COLO829 (cell line): ENCODE data around the gene DNHD1.

Experiments used
- DNase-seq: peaks from one replicate; pipeline ENCODE4 v3.0.0; 2012; ENCODE audit warnings: low spot score

Gene DNHD1

DNA sequence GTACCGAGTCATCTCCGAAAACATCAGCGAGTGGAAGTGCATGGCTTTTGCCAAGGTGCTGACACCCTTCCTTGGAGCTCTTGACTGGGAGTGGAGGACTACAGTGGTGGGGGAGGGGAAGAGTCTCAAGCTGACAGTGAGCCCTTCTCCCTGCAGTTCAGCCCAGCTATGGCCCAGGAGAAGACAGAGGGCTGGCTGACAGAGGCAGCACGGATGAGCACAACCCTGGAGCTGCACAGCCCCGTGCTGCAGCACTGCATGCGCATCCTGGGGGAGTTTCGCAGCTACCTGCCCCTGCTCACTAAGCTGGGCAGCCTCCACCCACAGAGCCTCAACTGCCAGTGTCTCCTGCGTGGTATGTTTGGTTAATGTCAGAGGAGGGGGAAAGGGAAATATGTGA, 41.4 kb downstream of the DNHD1 start:
- no peak for DNase-seq

DNA sequence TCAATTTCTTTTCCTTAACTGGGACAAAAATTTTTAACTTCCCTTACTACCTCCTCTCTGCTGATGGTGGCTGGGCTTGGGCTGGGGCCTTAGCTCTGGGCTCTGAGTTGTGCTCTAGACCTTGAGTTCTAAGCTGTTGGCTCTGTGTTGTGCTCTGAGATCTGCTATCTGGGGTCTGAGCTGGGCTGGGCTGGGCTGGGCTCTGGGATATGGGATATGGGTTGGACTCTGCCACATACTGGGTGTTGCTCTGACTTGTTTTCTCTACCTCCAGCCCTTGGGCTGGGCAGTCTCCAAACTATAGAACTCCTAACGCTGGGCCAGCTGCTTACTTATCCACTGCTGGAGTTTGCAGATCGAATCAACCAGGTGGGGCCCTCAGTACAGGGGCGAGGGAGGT, 41.9 kb downstream of the DNHD1 start:
- no peak for DNase-seq

DNA sequence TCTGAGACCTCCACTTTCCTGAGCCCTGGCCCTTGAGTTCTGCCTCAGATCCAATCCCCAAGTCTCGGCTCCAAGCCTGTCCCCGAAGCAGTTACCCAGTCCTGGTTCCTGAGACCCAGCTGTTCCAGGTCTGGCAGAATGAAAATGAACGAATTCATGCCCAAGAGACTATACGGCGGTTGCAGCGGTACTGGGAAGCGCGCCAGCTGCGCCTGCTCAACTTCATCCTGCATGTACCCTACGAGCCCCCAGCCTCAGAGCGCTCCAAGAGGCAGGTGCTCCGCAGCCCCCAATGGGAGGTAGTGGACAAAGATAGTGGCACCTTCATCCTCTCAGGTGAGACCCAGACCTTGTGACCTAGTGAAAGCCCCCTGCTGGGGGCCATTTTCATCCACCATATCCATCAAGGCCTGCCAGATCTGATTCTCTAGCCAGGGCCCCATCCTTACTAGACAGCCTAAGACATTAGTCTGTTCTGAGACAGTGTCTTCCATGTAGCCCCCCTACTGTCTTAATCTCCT, 42.7 kb downstream of the DNHD1 start:
- DNase-seq, result no peak

DNA sequence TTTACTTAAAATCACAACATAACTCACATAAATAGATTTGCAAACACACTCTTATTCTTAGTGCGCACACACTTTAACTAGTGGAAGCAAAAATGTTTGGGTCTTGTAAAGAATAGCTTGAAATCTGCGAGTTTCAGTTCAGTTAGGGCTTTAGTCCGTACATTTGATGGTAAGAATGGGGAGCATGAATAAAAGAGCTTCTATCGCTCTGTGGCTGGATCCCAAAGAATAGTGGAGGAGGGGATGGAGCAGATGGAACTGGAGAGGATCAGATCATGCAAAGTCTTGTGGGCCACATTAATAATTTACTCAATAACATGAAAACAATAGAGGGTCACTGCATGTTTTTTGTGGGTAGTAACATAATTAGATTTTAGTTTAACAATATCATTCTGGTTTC, 44.3 kb downstream of the DNHD1 start:
- DNase-seq, result no peak

DNA sequence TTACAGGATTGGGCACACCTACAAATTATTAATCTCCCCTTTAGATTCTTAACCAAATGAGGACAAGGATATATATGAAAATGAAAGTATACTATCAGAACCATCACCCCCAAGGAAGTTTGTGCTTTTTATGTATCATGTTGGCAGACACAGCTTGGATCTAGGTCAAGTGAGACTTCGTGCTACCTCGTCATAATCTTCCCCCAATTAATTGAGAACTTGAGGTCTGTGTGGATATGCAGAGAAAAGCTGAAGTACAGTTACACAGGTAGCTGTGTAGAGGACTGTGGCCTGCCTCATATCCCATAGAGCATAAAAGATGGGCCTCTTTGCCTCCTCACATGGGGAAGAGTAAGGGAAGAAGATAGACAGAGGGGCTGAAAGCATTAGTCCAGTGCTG, 45.6 kb downstream of the DNHD1 start:
- no peak for DNase-seq

DNA sequence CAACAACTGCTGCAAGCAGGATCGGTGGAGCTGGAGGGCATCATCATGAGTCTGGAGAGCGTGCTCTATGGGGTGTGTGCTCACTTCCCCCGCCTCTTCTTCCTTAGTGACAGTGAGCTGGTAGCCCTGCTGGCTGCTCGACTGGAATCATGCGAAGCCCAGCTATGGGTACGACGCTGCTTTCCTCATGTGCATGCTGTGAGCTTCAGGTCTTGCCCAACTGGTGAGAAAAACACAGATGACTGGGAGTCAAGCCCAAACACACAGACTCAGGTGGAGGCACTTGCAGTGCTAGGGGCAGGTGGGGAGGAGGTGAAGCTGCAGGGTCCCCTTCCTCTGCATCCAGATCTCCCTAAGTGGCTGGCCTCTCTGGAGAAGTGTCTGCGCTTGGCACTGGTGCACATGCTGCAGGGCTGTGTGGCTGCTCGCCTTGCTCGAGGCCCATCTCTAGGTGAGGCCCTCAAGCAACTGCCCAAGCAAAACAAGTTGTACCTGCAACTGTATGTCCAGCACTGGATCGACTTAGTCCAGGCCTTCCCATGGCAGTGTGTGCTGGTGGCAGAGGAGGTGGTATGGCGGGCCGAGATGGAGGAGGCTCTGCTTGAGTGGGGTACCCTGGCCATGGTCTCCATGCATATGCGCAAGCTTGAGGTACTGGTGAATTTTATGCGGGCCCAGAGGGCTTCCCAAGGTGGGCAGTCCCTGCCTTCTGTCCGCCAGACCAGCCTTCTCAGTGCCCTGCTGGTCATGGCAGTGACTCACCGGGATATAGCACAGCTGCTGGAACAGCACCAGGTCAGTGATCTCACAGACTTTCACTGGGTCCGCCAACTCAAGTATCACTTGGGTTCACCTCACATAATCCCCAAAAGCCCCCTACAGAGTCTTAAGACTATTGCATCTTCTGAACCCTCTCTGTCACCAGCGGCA, 48.1 kb downstream of the DNHD1 start:
- DNase-seq, result no peak

DNA sequence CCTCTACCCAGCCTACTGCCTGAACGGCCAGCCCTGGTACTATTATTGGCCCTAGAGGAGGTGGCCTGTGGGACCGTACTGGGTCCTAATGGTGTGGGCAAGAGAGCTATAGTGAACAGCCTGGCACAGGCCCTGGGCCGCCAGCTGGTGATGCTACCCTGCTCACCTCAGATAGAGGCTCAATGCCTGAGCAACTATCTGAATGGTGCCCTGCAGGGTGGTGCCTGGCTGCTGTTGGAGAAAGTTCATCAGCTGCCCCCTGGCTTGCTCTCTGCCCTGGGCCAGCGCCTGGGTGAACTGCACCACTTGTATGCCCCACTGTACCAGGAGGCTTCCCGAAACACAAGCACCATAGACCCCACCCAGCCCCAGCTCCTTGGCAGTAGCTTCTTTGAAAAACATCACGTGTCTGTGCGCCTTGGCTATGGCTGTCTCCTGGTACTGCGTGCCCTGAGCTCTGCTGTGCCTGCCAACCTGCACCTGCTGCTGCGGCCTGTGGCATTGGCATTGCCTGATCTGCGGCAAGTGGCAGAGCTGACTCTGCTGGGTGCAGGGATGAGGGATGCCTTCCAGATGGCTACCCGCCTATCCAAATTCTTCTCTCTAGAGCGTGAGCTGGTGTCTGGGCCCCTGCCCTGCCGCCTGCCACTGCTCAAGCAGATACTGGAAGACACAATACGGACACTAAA, 49.0 kb downstream of the DNHD1 start:
- no peak for DNase-seq

DNA sequence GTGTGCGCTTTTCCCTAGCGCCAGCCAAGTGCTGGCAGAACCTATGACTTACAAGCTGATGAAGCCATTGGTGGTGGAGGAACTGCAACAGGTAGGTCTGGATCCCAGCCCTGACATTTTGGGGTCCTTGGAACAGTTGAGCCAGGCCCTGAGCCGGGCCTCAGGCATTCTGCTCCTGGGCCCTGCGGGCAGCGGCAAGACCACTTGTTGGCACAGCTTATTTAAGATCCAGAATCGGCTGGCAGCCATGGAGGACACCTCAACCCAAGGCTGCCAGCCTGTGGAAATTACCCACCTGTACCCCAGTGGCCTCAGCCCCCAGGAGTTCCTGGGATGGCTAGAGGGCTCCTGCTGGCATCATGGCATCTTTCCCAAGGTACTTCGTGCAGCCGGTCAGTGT, 49.7 kb downstream of the DNHD1 start:
- no peak for DNase-seq

DNA sequence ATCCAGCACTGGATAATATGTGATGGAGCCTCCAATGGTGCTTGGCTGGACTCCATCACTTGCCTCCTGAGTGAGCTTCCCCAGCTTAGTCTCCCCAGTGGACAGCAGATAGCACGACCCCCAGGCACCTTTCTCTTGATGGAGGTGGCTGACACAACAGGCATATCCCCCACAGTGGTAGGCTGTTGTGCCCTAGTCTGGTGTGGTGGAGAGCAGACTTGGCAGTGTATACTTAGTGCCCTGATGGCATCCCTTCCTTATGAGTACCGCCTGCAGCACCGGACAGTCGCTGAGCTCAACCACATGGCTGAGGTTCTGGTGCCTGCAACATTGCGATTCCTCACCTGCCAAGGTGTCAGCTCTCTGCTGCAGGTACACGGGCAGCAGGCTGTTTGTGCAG, 50.1 kb downstream of the DNHD1 start:
- no peak for DNase-seq

DNA sequence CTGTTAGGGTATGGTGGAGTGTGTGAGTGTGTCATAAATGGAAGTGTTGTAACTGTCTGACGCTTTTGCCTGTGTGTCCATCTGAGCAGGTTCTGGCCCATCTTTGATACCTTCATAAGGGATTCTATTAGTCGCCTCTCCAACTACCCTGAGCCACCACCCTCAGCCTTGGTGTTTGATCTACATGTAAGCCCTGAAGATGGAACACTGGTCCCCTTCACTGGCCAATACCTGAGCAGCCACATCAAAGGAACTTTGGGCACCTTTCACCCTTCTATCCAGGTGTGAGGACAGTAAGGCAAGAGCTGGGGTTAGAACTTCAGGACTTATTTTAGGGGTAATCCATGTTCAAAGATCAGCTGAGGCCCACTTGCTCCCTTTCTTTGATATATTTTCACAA, 51.0 kb downstream of the DNHD1 start:
- no peak for DNase-seq

DNA sequence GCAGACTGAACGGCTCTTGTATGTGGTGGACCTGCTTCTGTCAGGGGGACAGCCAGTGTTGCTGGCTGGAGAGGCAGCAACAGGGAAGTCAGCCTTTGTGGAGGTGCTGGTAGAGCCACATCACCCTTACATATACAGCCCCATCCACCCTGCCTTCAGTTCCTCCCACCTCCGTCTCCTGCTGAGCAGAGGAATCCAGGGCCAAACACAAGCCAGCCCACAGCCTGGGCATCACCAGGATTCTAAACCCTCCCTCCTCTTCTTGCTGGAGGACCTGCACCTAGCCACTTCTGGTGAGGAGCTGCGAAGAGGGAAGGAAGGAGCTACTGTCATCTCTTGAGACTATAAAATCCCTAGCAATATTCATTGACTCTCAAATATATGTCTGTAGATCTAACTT, 51.6 kb downstream of the DNHD1 start:
- no peak for DNase-seq

DNA sequence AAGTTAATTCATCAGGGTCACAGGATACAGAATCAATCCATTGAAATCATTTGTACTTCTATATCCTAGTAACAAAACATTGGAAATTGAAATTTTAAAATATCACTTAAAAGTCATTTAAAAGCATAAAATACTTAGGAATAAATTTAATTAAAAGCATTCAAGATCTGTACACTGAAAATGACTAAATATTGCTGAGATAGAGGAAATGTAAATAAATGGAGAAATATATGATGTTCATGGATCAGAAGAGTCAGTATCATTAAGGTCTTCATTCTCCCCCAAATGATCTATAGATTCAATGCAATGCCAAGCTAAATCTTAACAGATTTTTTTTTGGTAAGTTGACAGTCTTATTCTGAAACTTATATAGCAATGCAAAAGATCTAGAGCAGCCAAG, 56.6 kb downstream of the DNHD1 start:
- DNase-seq, result no peak

DNA sequence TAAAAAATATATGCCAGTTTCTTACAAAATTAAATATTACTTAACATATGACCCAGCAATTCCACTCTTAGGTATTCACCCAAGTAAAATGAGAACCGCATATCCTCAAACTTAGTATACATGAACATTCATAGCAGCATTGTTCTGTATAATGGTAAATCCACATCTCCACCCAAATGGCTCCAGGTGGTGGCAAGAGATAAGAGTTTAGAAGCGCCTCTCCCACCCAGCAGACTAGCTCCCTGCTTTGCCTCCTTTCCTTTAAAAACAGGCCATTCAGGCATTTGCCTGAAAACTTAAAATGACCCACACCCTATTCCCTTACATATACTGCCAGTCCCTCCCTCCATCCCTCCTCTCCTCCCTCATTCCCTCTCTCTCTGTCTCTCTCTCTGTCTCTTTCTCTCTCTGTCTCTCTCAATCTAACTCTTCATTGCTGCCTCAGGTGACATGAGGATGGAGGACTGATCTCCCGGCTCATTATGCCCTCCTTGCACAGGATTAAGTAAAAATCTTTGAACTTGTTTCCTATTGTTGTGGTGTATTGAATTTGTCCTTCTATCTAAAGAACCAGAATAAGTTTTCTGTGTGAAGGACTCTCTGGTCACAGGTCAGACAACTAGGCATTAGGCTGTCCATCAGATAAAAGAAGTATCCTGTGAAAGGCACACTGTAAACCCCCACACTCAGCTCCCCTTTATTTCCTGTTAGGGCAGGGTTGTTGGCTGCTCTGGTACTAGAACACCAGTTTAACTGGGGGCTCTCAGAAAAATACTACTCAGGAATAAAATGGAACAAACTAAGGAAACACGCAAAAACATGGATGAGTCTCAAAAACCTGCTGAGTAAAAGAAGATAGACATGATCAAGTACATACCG, 58.0 kb downstream of the DNHD1 start:
- no peak for DNase-seq

DNA sequence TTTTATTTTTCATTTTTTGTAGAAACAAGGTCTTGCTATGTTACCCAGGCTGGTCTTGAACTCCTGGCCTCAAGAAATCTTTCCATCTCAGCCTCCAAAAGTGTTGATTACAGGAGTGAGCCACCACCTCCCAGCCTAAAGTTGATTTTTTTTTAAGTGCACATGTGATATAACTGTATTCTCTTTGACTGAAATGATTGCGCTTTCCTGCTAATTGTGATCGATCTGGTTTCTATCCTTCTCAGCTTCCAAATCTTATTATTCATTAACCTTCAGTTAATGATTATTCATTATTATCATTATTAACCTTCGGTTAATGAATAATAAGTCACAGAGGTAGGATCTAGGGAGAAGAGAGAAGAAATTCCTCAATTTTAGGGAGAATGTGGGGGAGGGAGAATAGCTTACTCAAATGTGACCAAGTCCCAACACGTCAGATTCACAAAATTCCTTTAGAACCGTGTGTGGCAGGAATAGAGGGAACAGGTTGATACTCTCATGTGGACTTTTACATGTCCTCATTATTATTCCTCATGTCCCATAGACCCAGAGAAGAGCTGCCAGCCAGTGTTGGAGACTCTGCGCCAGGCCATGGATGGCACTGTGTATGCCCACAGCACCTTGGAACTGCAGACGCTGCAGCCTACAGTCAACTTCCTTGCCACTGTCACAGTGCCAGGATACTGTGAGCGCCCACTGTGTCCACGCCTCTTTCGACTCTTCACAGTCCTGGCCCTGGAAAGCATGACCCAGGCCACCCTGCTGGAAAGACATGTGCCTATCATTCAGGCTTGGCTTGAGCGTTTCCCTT, 59.3 kb downstream of the DNHD1 start:
- no peak for DNase-seq

DNA sequence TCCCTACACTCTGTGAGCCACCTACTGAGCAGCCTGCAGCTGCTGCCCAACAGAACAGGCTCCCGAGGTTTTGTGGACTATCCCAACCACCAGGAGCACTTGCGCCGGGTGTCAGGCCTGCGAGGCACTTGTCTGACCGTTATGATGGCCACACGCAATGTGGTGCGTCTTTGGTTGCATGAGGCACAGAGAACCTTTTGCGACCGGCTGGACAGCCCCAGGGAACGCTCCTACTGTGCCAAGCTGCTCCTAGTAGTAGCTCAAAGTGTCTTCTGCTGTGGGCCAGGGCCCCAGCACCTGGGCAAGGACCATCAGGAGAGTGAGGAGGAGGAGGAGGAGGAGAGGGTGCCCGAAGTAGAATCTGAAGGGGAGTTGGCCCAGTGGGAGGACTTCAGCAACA, 60.0 kb downstream of the DNHD1 start:
- no peak for DNase-seq

DNA sequence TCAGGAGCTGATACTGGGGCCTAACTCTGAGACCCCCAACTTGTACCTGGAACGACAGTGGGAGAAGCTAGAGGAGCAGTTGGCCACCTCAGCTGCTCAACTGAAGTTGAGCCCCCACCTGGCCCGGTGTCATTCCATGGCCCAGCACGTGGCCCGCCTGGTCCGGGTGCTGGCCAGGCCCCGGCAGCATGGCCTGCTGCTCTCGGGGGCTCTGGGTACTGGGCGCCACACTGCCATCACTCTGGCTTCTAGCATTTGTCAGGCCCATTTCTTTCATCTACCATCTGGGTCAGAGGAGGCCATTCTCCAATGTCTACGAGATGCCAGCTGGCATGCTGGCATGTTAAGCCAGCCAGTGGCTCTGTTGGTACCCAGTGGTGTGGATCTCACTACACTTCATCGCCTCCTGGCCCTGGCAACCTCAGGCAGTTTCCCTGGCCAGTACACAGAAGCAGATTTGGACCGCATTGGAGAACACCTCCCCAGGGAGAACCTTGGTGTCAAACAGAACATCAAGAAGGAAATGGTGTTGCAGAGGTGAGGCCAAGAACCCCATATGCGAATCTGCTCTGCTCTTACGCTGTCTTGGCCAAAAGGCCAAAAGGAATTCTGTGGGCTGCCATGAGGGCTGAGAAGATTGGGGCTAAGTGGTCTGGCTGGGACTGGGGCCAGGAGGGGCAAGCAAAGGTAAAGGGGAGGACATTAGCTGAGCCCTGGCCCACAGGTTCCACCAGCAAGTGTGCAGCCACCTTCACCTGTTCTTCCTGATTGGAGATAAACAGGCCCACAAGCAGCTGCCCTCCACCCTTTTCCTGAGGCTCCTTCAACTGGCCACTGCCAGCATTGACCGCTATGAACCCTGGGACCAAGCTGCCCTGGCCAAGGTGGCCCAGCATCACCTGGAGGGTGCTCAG, 60.9 kb downstream of the DNHD1 start:
- DNase-seq, result no peak

DNA sequence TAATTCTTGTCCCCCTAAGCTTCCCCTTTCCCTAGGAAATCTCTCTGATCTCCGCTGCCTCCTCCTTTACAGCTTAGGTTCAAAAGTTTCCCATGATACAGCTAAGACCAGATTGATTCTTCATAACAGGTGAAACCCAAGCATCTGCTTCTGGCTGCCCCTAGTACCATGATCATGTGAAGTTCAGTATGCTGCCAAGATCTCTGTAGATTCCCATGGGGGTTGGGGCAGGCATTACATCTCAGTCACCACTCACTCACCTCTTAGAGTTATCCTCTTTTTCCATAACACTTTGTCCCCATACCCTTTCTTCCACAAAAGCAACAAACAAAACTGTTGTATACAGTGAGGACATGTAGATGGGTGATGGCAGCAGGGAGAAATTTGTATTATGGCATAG, 62.3 kb downstream of the DNHD1 start:
- no peak for DNase-seq

DNA sequence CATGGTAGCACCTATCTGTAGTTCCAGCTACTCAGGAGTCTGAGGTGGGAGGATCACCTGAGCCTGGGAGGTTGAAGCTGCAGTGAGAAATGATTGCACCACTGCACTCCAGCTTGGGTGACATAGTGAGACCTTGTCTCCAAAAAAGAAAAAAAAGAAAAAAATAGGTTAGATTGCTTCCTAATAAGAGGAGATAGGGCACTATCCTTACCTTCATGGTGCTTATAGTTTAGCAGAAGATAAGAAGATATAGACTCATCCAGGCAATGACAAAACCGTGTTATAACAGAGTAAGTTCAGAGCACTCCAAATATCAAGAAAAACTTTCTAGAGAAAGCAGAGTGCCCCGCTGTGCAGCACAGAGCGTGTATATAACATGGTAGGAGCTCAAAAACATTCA, 64.2 kb downstream of the DNHD1 start:
- no peak for DNase-seq

DNA sequence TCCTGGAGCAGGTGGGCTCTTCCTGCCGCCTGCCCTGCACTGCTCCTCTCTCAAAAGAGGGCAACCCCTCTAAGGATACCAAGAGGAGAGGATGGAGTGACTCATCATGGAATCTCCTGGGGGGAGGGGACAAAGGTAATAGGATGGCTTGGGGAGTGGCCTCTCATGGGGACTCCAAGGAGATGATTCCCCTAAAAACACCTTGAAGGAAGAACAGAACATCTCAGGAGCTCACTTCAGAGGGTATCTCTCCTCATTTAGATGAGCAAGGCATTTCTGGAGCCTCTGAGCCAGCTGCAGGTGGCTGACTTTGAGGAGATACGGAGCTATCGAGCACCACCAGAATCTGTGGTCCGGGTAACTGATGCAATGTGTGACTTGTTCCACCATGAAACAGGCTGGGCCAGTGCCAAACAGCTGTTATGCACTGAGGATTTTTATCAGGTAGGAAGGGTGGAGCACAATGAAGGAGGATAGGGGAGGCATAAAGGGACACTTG, 66.1 kb downstream of the DNHD1 start:
- no peak for DNase-seq

DNA sequence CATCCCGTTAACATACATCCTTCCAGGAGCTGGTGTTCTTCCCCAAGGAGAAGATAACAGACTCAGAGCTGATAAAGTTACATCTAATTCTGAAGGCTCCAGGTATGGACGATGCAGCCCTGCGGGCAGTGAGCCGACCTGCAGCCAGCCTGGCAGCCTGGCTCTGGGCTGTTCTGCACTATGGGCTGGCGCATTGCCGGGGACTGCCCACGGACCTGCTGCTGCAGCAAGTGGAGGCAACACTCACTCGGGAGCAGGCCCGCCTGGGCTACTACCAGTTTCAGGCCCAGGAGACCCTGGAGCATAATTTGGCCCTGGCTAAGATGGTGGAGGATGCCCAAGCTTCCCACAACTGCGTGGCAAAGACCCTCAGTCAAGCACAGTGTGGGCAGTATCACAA, 66.6 kb downstream of the DNHD1 start:
- DNase-seq, result no peak
